Loucy (cell line): ENCODE results near the gene SIRPA.

ENCODE experiments used
- H2AFZ ChIP-seq: fragments of 200-600 bp; sonication (generic); 2 replicates; pipeline ENCODE4 v1.6.0; 2016; ENCODE audit warnings: antibody characterized with exemption, mild to moderate bottlenecking, low read length, moderate library complexity
- H3F3A ChIP-seq: fragments of 200-600 bp; 2 replicates; pipeline ENCODE4 v1.6.0; 2016; ENCODE audit warnings: antibody characterized with exemption, low read depth, mild to moderate bottlenecking
- H3K27me3 ChIP-seq: fragments of 200-600 bp; sonication (generic); 2 replicates; pipeline ENCODE4 v1.6.1; 2014; ENCODE audit warnings: low read length, mild to moderate bottlenecking; ENCODE audit not compliant: insufficient read depth, poor library complexity, severe bottlenecking
- H3K36me3 ChIP-seq: fragments of 200-600 bp; sonication (generic); 2 replicates; pipeline ENCODE4 v1.6.1; 2016; ENCODE audit warnings: low read length; ENCODE audit not compliant: insufficient read depth
- H3K4me1 ChIP-seq: fragments of 200-600 bp; sonication (generic); 2 replicates; pipeline ENCODE4 v1.5.1; 2014; ENCODE audit warnings: low read length, mild to moderate bottlenecking; ENCODE audit not compliant: insufficient read depth, poor library complexity, severe bottlenecking
- H3K4me2 ChIP-seq: fragments of 200-600 bp; sonication (generic); 2 replicates; pipeline ENCODE4 v1.6.0; 2014; ENCODE audit warnings: antibody characterized with exemption, low read length, low read depth, mild to moderate bottlenecking; ENCODE audit not compliant: poor library complexity, severe bottlenecking
- H3K4me3 ChIP-seq: fragments of 200-600 bp; sonication (generic); 2 replicates; pipeline ENCODE4 v1.5.1; 2014; ENCODE audit warnings: low read length, mild to moderate bottlenecking, mixed read lengths; ENCODE audit not compliant: poor library complexity, severe bottlenecking
- H3K79me2 ChIP-seq: fragments of 200-600 bp; sonication (generic); 2 replicates; pipeline ENCODE4 v1.6.1; 2014; ENCODE audit warnings: low read length; ENCODE audit not compliant: insufficient read depth
- H3K9ac ChIP-seq: fragments of 200-600 bp; sonication (generic); 2 replicates; pipeline ENCODE4 v1.6.0; 2014; ENCODE audit warnings: mild to moderate bottlenecking, low read depth, low read length, moderate library complexity; ENCODE audit not compliant: poor library complexity, severe bottlenecking
- H3K9me2 ChIP-seq: fragments of 200-600 bp; sonication (generic); replicated peaks from 2 replicates; pipeline ENCODE4 v1.6.1; 2016; ENCODE audit warnings: low read depth, low read length, mixed read lengths
- H3K9me3 ChIP-seq: fragments of 200-600 bp; sonication (generic); 2 replicates; pipeline ENCODE4 v1.6.1; 2014; ENCODE audit warnings: mild to moderate bottlenecking, antibody characterized with exemption, low read length, low read depth; ENCODE audit not compliant: insufficient read depth
- H4K20me1 ChIP-seq: fragments of 200-600 bp; sonication (generic); 2 replicates; pipeline ENCODE4 v1.6.0; 2014; ENCODE audit warnings: antibody characterized with exemption, low read length, mild to moderate bottlenecking; ENCODE audit not compliant: insufficient read depth, poor library complexity, severe bottlenecking
- CTCF ChIP-seq: fragments of 200-600 bp; sonication (generic); conservative IDR thresholded peaks from 2 replicates; pipeline ENCODE4 v1.5.1; 2014; ENCODE audit warnings: mild to moderate bottlenecking, antibody characterized with exemption, low read length
- EZH2phosphoT487 ChIP-seq: fragments of 200-600 bp; IDR thresholded peaks from 2 replicates; pipeline ENCODE4 v1.6.1; 2018; ENCODE audit warnings: antibody characterized with exemption, mild to moderate bottlenecking, moderate library complexity, borderline replicate concordance

The SIRPA gene

DNA sequence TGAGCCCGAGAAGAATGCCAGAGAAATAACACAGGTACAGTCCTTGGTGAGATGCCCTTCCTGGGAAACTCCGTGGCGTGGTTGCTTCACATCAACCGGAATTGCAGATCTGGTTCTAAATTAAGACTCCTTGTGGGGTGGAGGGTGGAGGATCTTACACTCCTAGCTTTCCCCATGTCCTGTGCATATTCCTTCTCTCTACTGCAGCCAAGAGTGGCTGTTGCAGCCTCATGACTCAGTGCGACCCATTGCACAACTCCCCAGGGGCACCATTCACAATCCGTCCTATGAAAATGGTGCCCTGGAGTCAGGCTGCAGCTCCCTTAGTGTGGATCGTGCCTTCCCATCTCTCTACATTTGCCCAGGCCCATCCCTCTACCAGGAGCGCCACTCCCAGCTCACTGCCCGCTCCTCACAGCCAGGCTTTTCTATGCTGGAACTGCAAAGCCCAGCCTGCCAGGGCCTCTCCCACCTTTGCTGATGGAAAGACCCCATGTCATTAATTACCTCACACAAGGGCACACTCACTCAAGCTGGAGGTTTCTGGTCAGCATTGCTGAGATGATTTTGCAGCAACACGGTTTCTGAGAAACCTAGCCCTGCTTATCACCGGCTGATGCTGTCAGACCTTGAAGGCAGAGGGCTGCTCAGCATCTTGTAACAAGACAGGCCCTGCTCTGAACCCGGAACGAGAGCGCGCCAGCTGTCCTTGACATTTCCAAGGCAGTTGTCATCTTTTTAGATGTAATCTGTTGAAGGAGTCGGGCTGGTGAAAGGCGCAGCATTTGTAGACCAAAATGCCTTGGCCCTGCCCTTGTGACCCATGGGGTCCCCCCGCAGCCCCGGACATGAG lies 39.7 kb downstream of the SIRPA start:
- H3K79me2 ChIP-seq = no peaks in the 10 kb centered on the region
- TF ChIP-seq EZH2phosphoT487 (no peak), CTCF (no peak)
- H3K4me2 ChIP-seq = no peak overlapping the region
- H3K36me3 ChIP-seq = no peaks in the 10 kb centered on the region
- no peak overlapping the region for H3K4me3 ChIP-seq
- no peak overlapping the region for H3K9ac ChIP-seq
- H3K9me2 ChIP-seq = no peaks in the 10 kb centered on the region
- no peaks in the 10 kb centered on the region for H3K9me3 ChIP-seq
- H2AFZ ChIP-seq = no peak overlapping the region
- H3K4me1 ChIP-seq = no peaks in the 10 kb centered on the region
- H4K20me1 ChIP-seq = no peaks in the 10 kb centered on the region
- H3F3A ChIP-seq = no peaks in the 10 kb centered on the region
- H3K27me3 ChIP-seq = no peaks in the 10 kb centered on the region

GRCh38 chr20:1935696-1936366 lies 40.6 kb downstream of the SIRPA start:
- H3K4me1 ChIP-seq = no peaks in the 10 kb centered on the region
- H3F3A ChIP-seq = no peaks in the 10 kb centered on the region
- no peaks in the 10 kb centered on the region for H3K9me3 ChIP-seq
- no peak overlapping the region for H3K9ac ChIP-seq
- no peaks in the 10 kb centered on the region for H3K36me3 ChIP-seq
- no peak for TF ChIP-seq CTCF
- no peak for TF ChIP-seq EZH2phosphoT487
- no peak overlapping the region for H3K4me2 ChIP-seq
- no peaks in the 10 kb centered on the region for H3K9me2 ChIP-seq
- H3K79me2 ChIP-seq = no peaks in the 10 kb centered on the region
- H2AFZ ChIP-seq = no peak overlapping the region
- no peaks in the 10 kb centered on the region for H4K20me1 ChIP-seq
- no peak overlapping the region for H3K4me3 ChIP-seq
- H3K27me3 ChIP-seq = no peaks in the 10 kb centered on the region

- Histone ChIP-seq H3K9me2 (no peaks in the 10 kb centered on the region), H2AFZ (no peak overlapping the region), H3K4me3 (no peak overlapping the region), H3K27me3 (no peaks in the 10 kb centered on the region), H3K79me2 (no peaks in the 10 kb centered on the region), H3F3A (no peaks in the 10 kb centered on the region), H3K36me3 (no peaks in the 10 kb centered on the region), H3K4me1 (no peaks in the 10 kb centered on the region), H3K4me2 (no peak overlapping the region), H3K9ac (no peak overlapping the region), H3K9me3 (no peaks in the 10 kb centered on the region), H4K20me1 (no peaks in the 10 kb centered on the region)
- no peak for TF ChIP-seq EZH2phosphoT487
- no peak for TF ChIP-seq CTCF
Measured at GRCh38 chr20:1937316-1937976, 42.2 kb downstream of the SIRPA start.
